Urinary bladder (tissue), 4 donors: ENCODE results near the gene MAPK4. TPM values are rescaled to one million over a fixed set of nuclear protein-coding genes. Genes with fewer than 3 reads are reported as not detected.
"Not testable (repeated sequence)": the region's sequence is repeated elsewhere in the genome, so short reads cannot be mapped to it uniquely, and the experiment has no call there.

Source experiments
- DNase-seq: peaks from one replicate; pipeline ENCODE4 v3.0.0-alpha.2; 2015; ENCODE audit errors: extremely low spot score
- H3K27ac ChIP-seq: one replicate; pipeline ENCODE4 v1.5.1; 2013; ENCODE audit warnings: low read depth, mild to moderate bottlenecking, moderate library complexity
- H3K36me3 ChIP-seq: one replicate; pipeline ENCODE4 v1.6.1; 2013; ENCODE audit warnings: mild to moderate bottlenecking, moderate library complexity; ENCODE audit not compliant: insufficient read depth
- H3K4me1 ChIP-seq: one replicate; pipeline ENCODE4 v1.6.1; 2013; ENCODE audit warnings: mild to moderate bottlenecking, moderate library complexity; ENCODE audit not compliant: insufficient read depth
- H3K4me3 ChIP-seq: one replicate; pipeline ENCODE4 v1.5.1; 2013; ENCODE audit warnings: low read depth, low read length
- WGBS: extraction: QIAGEN DNeasy Blood & Tissue Kit; methylation state at CpG from one replicate; pipeline ENCODE4 v1.1.7; 2013; 5-methylcytosine and 5-hydroxymethylcytosine counted together
- polyA plus RNA-seq: library from polyadenylated mRNA; stranded (reverse); fragments of 200-250 nt; gene quantifications from one replicate; pipeline ENCODE4 v1.2.3, GENCODE V29; 2013
- total RNA-seq: library from RNA; depleted of rRNA; stranded (reverse); fragments of >200 nt; gene quantifications from one replicate; pipeline ENCODE4 v1.2.3, GENCODE V29; 2014
- donor health status: healthy with polysubstance abuse.
- donor health status: healthy.

The MAPK4 gene
- total RNA-seq: 3.6 TPM
- polyA plus RNA-seq: 13.8 TPM

- Histone ChIP-seq H3K36me3 (no peaks in the 10 kb centered on the region), H3K4me3 (peak within 1 kb of the TSS; percentile 60), H3K4me1 (no peaks in the 10 kb centered on the region), H3K27ac (no peak within 1 kb of the TSS)
- WGBS: under 1% methylated on average over 109 of the region's 109 CpGs
- DNase-seq: no peak
These were observed at the start of gene MAPK4 for GRCh38 chr18:50559752-50560680. Gene MAPK4, plus strand, starts transcription at chr18:50560087. Its CDS starts 103,872 bp downstream, at chr18:50663959.

DNA sequence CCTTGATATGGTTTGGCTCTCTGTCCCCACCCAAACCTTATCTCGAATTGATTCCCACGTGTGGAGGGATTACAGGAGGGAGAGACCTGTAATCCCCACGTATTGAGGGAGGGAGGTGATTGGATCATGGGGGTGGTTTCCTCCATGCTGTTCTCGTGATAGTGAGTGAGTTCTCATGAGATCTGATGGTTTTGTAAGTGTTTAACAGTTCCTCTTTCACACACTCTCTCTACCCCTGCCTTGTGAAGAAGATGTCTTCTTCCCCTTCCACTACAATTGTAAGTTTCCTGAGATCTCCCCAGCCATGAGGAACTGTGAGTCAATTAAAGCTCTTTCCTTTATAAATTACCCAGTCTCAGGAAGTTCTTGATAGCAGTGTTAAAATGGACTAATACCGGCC lies 42.6 kb upstream of the MAPK4 start:
- H3K36me3 ChIP-seq: not testable (repeated sequence)

GRCh38 chr18:50518787-50519546 lies 40.9 kb upstream of the MAPK4 start:
- H3K4me1 ChIP-seq: no peaks in the 10 kb centered on the region
- DNase-seq: no peak
- no peak overlapping the region for H3K27ac ChIP-seq
- no peak overlapping the region for H3K4me3 ChIP-seq
- H3K36me3 ChIP-seq: no peaks in the 10 kb centered on the region
- 84% methylated on average over 4 of the region's 4 CpGs for WGBS

More for the DNA sequence above, 42.6 kb upstream of the MAPK4 start:
- not testable (repeated sequence) for DNase-seq, H3K4me1 ChIP-seq, H3K27ac ChIP-seq, H3K4me3 ChIP-seq
- 72% methylated on average over 5 of the region's 5 CpGs for WGBS

GRCh38 chr18:50523165-50523564 lies 36.7 kb upstream of the MAPK4 start:
- no peak overlapping the region for H3K27ac ChIP-seq
- DNase-seq: no peak
- H3K4me1 ChIP-seq: no peaks in the 10 kb centered on the region
- no peak overlapping the region for H3K4me3 ChIP-seq
- 80% methylated on average over 6 of the region's 6 CpGs for WGBS
- no peaks in the 10 kb centered on the region for H3K36me3 ChIP-seq

DNA sequence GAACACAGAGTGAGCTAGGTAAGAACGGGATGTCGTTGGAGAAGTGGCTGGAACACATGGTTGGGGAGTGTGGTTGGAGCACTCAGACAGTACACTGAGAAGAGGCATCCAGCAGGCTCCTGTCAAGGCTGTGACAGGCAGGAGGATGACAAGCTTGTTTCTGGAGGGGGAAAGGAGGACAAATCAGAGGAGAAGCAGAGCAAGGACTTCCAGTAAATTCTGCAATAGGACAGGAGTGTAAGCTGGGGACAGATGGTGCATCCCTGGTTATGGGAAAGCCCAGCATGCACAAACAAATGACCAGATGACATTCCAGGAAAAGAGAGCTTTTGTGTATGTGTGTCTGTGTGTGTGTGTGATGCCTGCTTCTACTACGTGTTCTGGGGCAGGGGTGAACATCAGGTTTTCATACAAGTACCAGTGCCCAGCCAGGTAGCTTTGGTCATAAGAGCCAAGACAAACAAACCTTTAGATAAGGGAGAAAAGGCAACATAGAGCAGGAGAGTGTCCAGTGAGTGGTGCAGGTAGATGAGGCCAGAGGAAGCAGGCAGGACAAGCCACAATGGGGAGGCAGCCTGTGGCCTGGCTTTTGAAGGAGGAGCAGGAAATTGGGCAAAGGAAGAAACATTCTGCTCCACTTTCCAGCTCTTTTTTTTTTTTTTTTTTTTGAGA lies 32.1 kb upstream of the MAPK4 start:
- Histone ChIP-seq H3K27ac (no peak overlapping the region), H3K4me1 (no peaks in the 10 kb centered on the region), H3K36me3 (no peaks in the 10 kb centered on the region), H3K4me3 (no peak overlapping the region)
- WGBS: 79% methylated on average over 3 of the region's 3 CpGs
- DNase-seq: no peak

GRCh38 chr18:50528806-50529205 lies 31.1 kb upstream of the MAPK4 start:
- no peak overlapping the region for H3K27ac ChIP-seq
- no peaks in the 10 kb centered on the region for H3K36me3 ChIP-seq
- no peaks in the 10 kb centered on the region for H3K4me1 ChIP-seq
- no peak overlapping the region for H3K4me3 ChIP-seq
- DNase-seq: no peak
- WGBS: 89% methylated on average over 5 of the region's 5 CpGs

DNA sequence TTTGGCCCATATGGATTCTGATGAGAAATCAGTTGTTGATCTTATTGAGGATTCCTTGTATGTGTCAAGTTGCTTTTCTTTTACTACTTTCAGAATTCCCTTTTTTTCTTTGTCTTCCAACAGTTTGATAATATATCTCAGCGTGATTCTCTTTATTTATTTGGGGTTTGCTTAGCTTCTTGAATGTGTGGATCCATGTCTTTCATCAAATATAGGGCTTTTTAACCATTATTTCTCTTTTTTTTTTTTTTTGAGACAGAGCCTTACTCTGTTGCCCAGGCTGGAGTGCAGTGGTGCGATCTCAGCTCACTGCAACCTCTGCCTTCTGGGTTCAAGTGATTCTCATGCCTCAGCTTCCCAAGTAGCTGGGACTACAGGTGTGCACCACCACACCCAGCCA lies 26.1 kb upstream of the MAPK4 start:
- WGBS: 89% methylated on average over 2 of the region's 2 CpGs
- H3K27ac ChIP-seq, H3K4me3 ChIP-seq, DNase-seq, H3K4me1 ChIP-seq, H3K36me3 ChIP-seq: not testable (repeated sequence)

DNA sequence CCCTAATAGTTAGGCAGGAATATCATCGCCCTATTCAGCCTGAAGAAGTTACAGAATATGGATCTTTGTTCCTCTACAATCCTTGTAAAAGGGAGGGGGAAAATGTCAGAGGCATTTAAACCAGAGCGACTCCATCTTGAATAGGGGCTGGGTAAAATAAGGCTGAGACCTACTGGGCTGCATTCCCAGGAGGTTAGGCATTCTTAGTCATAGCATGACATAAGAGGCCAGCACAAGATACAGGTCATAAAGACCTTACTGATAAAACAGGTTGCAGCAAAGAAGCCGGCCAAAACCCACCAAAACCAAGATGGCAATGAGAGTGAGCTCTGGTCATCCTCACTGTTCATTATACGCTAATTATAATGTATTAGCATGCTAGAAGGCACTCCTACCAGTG lies 15.4 kb upstream of the MAPK4 start:
- H3K4me1 ChIP-seq, H3K4me3 ChIP-seq, H3K36me3 ChIP-seq, DNase-seq, H3K27ac ChIP-seq: not testable (repeated sequence)
- WGBS: 89% methylated on average over 4 of the region's 4 CpGs

- H3K27ac ChIP-seq: no peak overlapping the region
- WGBS: 83% methylated on average over 19 of the region's 19 CpGs
These were observed 14.0 kb upstream of the MAPK4 start for GRCh38 chr18:50545936-50546335.

GRCh38 chr18:50548160-50548559 lies 11.7 kb upstream of the MAPK4 start:
- WGBS: 95% methylated on average over 1 of the region's 1 CpG
- H3K36me3 ChIP-seq: no peaks in the 10 kb centered on the region
- DNase-seq: no peak

More at GRCh38 chr18:50545936-50546335, 14.0 kb upstream of the MAPK4 start:
- no peak overlapping the region for H3K4me3 ChIP-seq
- no peak for DNase-seq
- H3K36me3 ChIP-seq: no peaks in the 10 kb centered on the region
- H3K4me1 ChIP-seq: no peaks in the 10 kb centered on the region

DNA sequence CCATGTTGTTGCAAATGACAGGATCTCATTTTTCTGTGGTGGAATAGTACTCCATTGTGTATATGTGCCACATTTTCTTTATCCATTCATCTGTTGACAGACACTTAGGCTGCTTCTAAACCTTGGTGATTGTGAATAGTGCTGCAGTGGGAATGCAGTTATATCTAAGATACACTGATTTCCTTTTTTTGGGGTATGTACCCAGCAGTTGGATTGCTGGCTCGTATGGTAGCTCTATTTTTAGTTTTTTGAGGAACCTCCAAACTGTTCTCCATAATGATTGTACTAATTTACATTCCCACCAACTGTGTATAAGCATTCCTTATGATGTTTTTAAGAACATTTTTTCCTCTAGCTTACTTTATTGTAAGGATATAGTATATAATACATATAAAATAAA lies 8.2 kb upstream of the MAPK4 start:
- not testable (repeated sequence) for H3K4me1 ChIP-seq, H3K27ac ChIP-seq, DNase-seq, H3K36me3 ChIP-seq, H3K4me3 ChIP-seq
- 49% methylated on average over 1 of the region's 1 CpG for WGBS

More at GRCh38 chr18:50548160-50548559, 11.7 kb upstream of the MAPK4 start:
- Histone ChIP-seq H3K27ac (no peak overlapping the region), H3K4me1 (no peaks in the 10 kb centered on the region), H3K4me3 (no peak overlapping the region)

DNA sequence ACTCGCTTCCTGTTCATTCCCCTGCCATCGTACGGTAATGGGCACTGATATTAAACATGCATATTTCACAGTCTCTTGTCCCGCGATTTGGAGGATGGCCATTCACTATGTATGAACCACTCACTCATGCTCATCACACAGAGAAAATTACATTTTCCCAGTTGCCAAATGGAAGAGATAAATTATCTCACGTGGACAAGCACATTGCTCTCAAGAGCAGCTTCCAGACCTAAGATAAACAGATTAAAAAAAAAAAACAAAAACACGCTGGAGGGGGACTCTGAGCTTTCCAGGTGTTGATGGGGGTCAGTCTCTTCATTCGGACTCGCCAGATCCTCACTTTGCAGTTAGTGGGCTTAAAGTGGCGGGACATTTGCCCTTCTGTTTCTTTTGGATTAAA lies 1.7 kb upstream of the MAPK4 start:
- Histone ChIP-seq H3K4me3 (no peak overlapping the region), H3K36me3 (no peaks in the 10 kb centered on the region), H3K4me1 (no peaks in the 10 kb centered on the region), H3K27ac (no peak overlapping the region)
- no peak for DNase-seq
- WGBS: 56% methylated on average over 10 of the region's 10 CpGs

DNA sequence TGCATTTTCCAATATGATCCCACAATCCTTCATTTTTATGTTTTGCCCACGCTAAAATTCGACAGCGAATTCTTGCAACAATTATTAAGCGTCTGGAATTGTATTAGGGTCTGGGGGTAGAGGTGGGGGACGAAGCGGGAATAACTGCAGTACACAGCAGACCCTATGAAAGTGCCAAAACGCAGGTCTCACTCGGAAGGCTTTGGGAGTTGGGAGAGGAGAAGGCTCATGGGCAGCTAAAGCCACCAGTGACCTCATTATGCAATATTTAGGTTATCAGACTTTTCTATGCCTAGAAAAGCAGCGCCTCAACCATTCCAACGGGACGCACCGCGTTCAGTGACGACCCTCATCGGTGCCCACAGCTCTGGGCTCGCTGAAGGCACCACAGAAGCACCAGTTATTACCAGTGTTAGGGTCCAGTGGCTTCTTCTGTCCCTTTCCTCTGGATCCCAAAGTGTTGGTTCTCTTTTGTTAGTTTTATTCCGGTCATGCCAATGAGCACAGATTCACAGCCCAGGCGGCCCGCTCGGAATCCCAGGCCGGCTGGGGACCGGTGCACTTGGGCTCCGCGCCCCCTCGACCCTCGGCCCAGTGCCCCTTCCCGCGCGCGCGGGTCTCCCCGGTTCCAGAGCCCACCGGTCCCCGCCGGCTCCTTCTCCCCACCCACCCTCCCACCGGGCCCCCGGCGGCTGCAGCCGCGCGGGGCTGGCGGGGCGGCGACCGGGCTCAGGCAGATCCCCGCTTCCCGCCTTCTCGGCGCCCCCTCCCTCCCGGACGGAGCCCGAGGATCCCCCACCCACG lies 737 bp upstream of the MAPK4 start:
- DNase-seq: no peak
- Histone ChIP-seq H3K36me3 (no peaks in the 10 kb centered on the region), H3K27ac (no peak overlapping the region), H3K4me3 (peak overlapping the region; percentile 60), H3K4me1 (no peaks in the 10 kb centered on the region)
- WGBS: 11% methylated on average over 53 of the region's 53 CpGs
